Thyroid gland (tissue), 4 donors: ENCODE measurements around the gene AOAH.

Experiments
- CTCF ChIP-seq, 6 experiments: fragments of 200-600 bp in 3 of 6; fragments of 450-650 bp in 3 of 6; sonication (generic) in 3 of 6; IDR thresholded peaks; one replicate each; pipeline ENCODE4 v1.5.1; 2016 to 2019; ENCODE audit warnings: antibody characterized with exemption in 6 of 6, mild to moderate bottlenecking in 2 of 6, inconsistent platforms in 1 of 6, moderate library complexity in 1 of 6
- POLR2A ChIP-seq, 2 donors: fragments of 450-650 bp; IDR thresholded peaks; one replicate each; pipeline ENCODE4 v1.6.1; 2017; ENCODE audit warnings: antibody characterized with exemption in 2 of 2, mild to moderate bottlenecking in 2 of 2, moderate library complexity in 1 of 2

DNA sequence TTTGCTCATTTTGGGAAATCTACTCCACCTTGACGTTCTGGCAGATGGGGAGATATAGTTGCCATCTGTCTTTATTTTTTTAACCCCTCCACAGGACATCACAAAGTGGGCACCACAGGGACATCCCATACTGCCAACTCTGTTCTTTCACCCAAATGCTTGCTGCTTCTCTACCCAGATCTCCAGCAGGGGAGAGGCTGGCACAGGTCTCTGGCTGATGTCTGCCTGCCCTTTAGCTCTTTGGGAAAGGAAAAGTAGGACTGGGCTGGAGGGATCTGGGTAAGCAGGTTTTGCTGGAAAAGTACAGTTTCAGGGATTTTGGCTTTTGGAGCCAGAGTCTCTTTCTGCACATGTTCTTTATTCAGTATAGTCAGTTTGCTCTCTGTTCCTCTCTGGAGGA lies 178.0 kb downstream of the AOAH start:
- TF ChIP-seq CTCF (IDR thresholded peaks at IDR 0.05) = no peak
- TF ChIP-seq POLR2A (IDR thresholded peaks at IDR 0.05) = no peak
